Activated CD4-positive, alpha-beta T cell treated with anti-CD3 and anti-CD28 coated beads, Interleukin-2, Interleukin-4, amounts not matched to agents 100 ng/mL and 50 ng/mL, durations not matched to agents 16 hours and 8 hours (primary cell): Measurements from ENCODE around the gene POGZ.
A peak's percentile ranks its signal among the peaks of the same experiment; 100 is the strongest.
"Not testable (repeated sequence)": the region's sequence is repeated elsewhere in the genome, so short reads cannot be mapped to it uniquely, and the experiment has no call there.

Experiments
- DNase-seq: peaks from one replicate; pipeline ENCODE4 v3.0.0-alpha.2; 2020; ENCODE audit warnings: low spot score

POGZ gene

GRCh38 chr1:151478140-151478812, 19.0 kb upstream of the POGZ start:
- no peak for DNase-seq

GRCh38 chr1:151477066-151477465, 17.8 kb upstream of the POGZ start:
- DNase-seq = no peak

- DNase-seq = no peak
Observed at GRCh38 chr1:151476083-151476482, 16.8 kb upstream of the POGZ start.

- DNase-seq = peak; percentile 63
Observed at GRCh38 chr1:151475175-151475574, 15.9 kb upstream of the POGZ start.

- DNase-seq = no peak
Observed at GRCh38 chr1:151474745-151475144, 15.5 kb upstream of the POGZ start.

- no peak for DNase-seq
Observed at GRCh38 chr1:151472856-151473731, 13.8 kb upstream of the POGZ start.

- DNase-seq = no peak
Observed at GRCh38 chr1:151465026-151465425, 5.7 kb upstream of the POGZ start.

GRCh38 chr1:151461694-151462093, 2.4 kb upstream of the POGZ start:
- no peak for DNase-seq

- no peak for DNase-seq
Observed at GRCh38 chr1:151458802-151459330, 428 bp downstream of the POGZ start.

GRCh38 chr1:151457911-151458801, 1.1 kb downstream of the POGZ start:
- no peak for DNase-seq

- DNase-seq = no peak
Observed at GRCh38 chr1:151455966-151456365, 3.3 kb downstream of the POGZ start.

GRCh38 chr1:151455231-151455630, 4.1 kb downstream of the POGZ start:
- no peak for DNase-seq

- DNase-seq = no peak
Observed at GRCh38 chr1:151447696-151448095, 11.6 kb downstream of the POGZ start.

- no peak for DNase-seq
Observed at GRCh38 chr1:151444783-151445177, 14.5 kb downstream of the POGZ start.

- DNase-seq = peak; percentile 82
Observed at GRCh38 chr1:151443846-151444782, 15.2 kb downstream of the POGZ start.

- DNase-seq = not testable (repeated sequence)
Observed at GRCh38 chr1:151437396-151437795, 21.9 kb downstream of the POGZ start.

GRCh38 chr1:151436985-151437384, 22.3 kb downstream of the POGZ start:
- DNase-seq = no peak

- DNase-seq = no peak
Observed at GRCh38 chr1:151435174-151435573, 24.1 kb downstream of the POGZ start.

GRCh38 chr1:151433827-151434226, 25.5 kb downstream of the POGZ start:
- DNase-seq = not testable (repeated sequence)

GRCh38 chr1:151428068-151428467, 31.2 kb downstream of the POGZ start:
- DNase-seq = no peak

- DNase-seq = no peak
Observed at GRCh38 chr1:151425103-151425502, 34.2 kb downstream of the POGZ start.
